Measurements from ENCODE around the gene MAP3K7. TPM values are rescaled to one million over a fixed set of nuclear protein-coding genes. Genes with fewer than 3 reads are reported as not detected.

Gene MAP3K7
- total and polyA plus RNA-seq, 2 of the 4 experiments (the other 2 are of a cell fraction): 26.5 to 29.9 TPM

DNA sequence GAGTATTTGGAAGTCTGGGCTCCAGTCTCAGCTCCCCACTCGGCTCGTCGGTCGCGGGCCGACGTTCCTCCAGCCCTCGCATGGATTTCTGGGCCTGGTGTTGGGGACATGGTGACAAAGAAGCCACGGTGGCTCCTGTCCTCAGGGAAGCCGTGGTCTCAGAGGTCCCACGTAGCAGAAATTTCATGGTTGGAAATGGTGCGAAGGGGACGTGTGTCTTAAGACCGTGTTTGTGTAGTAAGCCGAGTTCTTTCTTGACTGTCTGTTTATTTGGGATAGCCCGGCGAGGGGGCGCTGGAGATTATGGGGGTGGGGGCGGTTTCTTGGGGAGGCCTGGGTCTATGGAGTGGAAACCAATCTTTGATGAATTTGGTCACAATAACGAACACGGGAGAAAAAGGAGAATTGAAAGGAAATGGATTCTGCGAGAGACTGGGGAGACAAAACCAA, 23.5 kb upstream of the MAP3K7 start:
- DNase-seq (no peak), ATAC-seq (ENCODE audit: low read depth) (no peak; the same call in 1 of the 2 replicates)
- TF ChIP-seq RAD21 (IDR thresholded peaks at IDR 0.05; ENCODE audit: low read length) (no peak), SMC3 (IDR thresholded peaks at IDR 0.05; ENCODE audit: low read depth, low read length) (no peak), MAFK (IDR thresholded peaks at IDR 0.05; ENCODE audit: low read depth, low read length) (no peak), CEBPB (IDR thresholded peaks at IDR 0.05; ENCODE audit: low read depth, low read length) (no peak), MAZ (IDR thresholded peaks at IDR 0.05; ENCODE audit: borderline replicate concordance, low read depth, low read length) (no peak), CHD1 (IDR thresholded peaks at IDR 0.05; ENCODE audit: low read depth, low read length) (no peak)
- TF ChIP-seq, protein P1, sequence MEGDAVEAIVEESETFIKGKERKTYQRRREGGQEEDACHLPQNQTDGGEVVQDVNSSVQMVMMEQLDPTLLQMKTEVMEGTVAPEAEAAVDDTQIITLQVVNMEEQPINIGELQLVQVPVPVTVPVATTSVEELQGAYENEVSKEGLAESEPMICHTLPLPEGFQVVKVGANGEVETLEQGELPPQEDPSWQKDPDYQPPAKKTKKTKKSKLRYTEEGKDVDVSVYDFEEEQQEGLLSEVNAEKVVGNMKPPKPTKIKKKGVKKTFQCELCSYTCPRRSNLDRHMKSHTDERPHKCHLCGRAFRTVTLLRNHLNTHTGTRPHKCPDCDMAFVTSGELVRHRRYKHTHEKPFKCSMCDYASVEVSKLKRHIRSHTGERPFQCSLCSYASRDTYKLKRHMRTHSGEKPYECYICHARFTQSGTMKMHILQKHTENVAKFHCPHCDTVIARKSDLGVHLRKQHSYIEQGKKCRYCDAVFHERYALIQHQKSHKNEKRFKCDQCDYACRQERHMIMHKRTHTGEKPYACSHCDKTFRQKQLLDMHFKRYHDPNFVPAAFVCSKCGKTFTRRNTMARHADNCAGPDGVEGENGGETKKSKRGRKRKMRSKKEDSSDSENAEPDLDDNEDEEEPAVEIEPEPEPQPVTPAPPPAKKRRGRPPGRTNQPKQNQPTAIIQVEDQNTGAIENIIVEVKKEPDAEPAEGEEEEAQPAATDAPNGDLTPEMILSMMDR (conservative IDR thresholded peaks at IDR 0.05; ENCODE audit: low read depth, low read length): no peak
- TF ChIP-seq, protein P2, sequence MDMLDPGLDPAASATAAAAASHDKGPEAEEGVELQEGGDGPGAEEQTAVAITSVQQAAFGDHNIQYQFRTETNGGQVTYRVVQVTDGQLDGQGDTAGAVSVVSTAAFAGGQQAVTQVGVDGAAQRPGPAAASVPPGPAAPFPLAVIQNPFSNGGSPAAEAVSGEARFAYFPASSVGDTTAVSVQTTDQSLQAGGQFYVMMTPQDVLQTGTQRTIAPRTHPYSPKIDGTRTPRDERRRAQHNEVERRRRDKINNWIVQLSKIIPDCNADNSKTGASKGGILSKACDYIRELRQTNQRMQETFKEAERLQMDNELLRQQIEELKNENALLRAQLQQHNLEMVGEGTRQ (IDR thresholded peaks at IDR 0.05; ENCODE audit: low read depth, low read length): no peak
- dilution Hi-C loops (cut with HindIII; ENCODE audit: low sequenced_read_pairs, unreplicated experiment): no loop called here
- H3K14ac ChIP-seq (replicated peaks; ENCODE audit: low read depth, low read length): no peak overlapping the region
- H2AK9ac ChIP-seq (replicated peaks; ENCODE audit: low read depth, low read length, poor library complexity): no peak overlapping the region
- 5% methylated on average over 14 of the region's 22 CpGs; no CpG with 5 or more reads in 1 of the 2 experiments for WGBS, 2 experiments (ENCODE audit: extremely low coverage in 2 of 2, insufficient read length in 1 of 2)
- no peak overlapping the region for H2BK5ac ChIP-seq (ENCODE audit: low read depth, low read length, poor library complexity, severe bottlenecking)
- POLR2A ChIA-PET (ENCODE audit: unreplicated experiment): interaction anchor here (0.6 kb wide), 1 partner anchor 23 kb away, joined by 6 read pairs; no protein-coding TSS in a partner anchor
- BruUV-seq (replicated peaks): no TSS peak
- peak overlapping the region; percentile 68 for H3K4me3 ChIP-seq (ENCODE audit: insufficient read depth, low read depth, low read length)
- H3K27ac ChIP-seq (ENCODE audit: insufficient read depth, low read length): no peak overlapping the region
- H3K79me1 ChIP-seq (ENCODE audit: low read depth in 1 of 2, low read length in 2 of 2): no peaks in the 10 kb centered on the region
- no peaks in the 10 kb centered on the region for H4K20me1 ChIP-seq (ENCODE audit: insufficient read depth, low read length)
- peaks cover 29% of the 10 kb centered on the region for H3K27me3 ChIP-seq (ENCODE audit: control insufficient read depth, insufficient read depth, low read length)
- no peak overlapping the region for H3K4ac ChIP-seq (ENCODE audit: low read depth, low read length)
- H3K4me2 ChIP-seq (ENCODE audit: low read depth, low read length): peak overlapping the region; percentile 93
- H2BK20ac ChIP-seq (ENCODE audit: low read depth, low read length): no peak overlapping the region
- H4K5ac ChIP-seq (ENCODE audit: low read depth, low read length): no peak overlapping the region
- no peak overlapping the region for H3K18ac ChIP-seq (ENCODE audit: low read depth, low read length)
- no peak overlapping the region for H2AK5ac ChIP-seq (ENCODE audit: low read depth, low read length)
- peak overlapping the region; percentile 94 for H2AFZ ChIP-seq (replicated peaks; ENCODE audit: low read length, poor library complexity)
- H3K9ac ChIP-seq (ENCODE audit: low read depth, low read length): no peak overlapping the region
- CTCF ChIA-PET: no interaction called here
- H2BK15ac ChIP-seq (ENCODE audit: low read depth, low read length): no peak overlapping the region
- H3K4me1 ChIP-seq (ENCODE audit: control insufficient read depth, insufficient read depth, low read length): peaks cover 5% of the 10 kb centered on the region
- H2BK120ac ChIP-seq (ENCODE audit: low read depth, low read length): no peak overlapping the region
- no peak overlapping the region for H3K56ac ChIP-seq (ENCODE audit: extremely low read depth, insufficient read depth, low read length)
- no peak overlapping the region for H4K8ac ChIP-seq (ENCODE audit: low read depth in 2 of 2, low read length in 2 of 2)
- no peaks in the 10 kb centered on the region for H3K9me3 ChIP-seq (ENCODE audit: control insufficient read depth, insufficient read depth, low read length)
- no peak overlapping the region for H3K23ac ChIP-seq (ENCODE audit: low read depth, low read length)
- H4K91ac ChIP-seq (ENCODE audit: insufficient read depth, low read depth, low read length): no peak overlapping the region
- H3K36me3 ChIP-seq (ENCODE audit: control insufficient read depth, insufficient read depth, low read length): no peaks in the 10 kb centered on the region
- H3K9me1 ChIP-seq (ENCODE audit: insufficient read depth, low read length): no peaks in the 10 kb centered on the region
- intact Hi-C loops (cut with micrococcal nuclease): no loop called here
- in situ Hi-C loops (cut with MboI; ENCODE audit: low sequenced_read_pairs): no loop called here
